Neutrophil (primary cell): Measurements from ENCODE around the gene CLPSL2.

Source experiments
- H3K27ac ChIP-seq: fragments of 200-600 bp; sonication (generic); 2 replicates; pipeline ENCODE4 v1.5.1; 2016; ENCODE audit warnings: mild to moderate bottlenecking, moderate library complexity
- H3K27me3 ChIP-seq: fragments of 200-600 bp; sonication (generic); 2 replicates; pipeline ENCODE4 v1.6.0; 2016; ENCODE audit warnings: mild to moderate bottlenecking
- H3K36me3 ChIP-seq: fragments of 200-600 bp; sonication (generic); 2 replicates; pipeline ENCODE4 v1.5.1; 2017
- H3K4me1 ChIP-seq, 2 experiments: fragments of 200-600 bp in 1 of 2; sonication (generic) in 1 of 2; 1 replicate in 1 of 2; 2 replicates in 1 of 2; pipeline versions ENCODE4 v1.5.1 to v1.6.1; 2013 to 2016; ENCODE audit warnings: low read depth in 1 of 2, low read length in 1 of 2, mild to moderate bottlenecking in 1 of 2, moderate library complexity in 1 of 2; ENCODE audit not compliant: control insufficient read depth in 1 of 2, insufficient read depth in 1 of 2
- H3K4me3 ChIP-seq, 2 experiments: fragments of 200-600 bp in 1 of 2; sonication (generic) in 1 of 2; 1 replicate in 1 of 2; 2 replicates in 1 of 2; pipeline ENCODE4 v1.5.1; 2013 to 2016; ENCODE audit warnings: low read depth in 1 of 2, low read length in 1 of 2, mild to moderate bottlenecking in 1 of 2, moderate library complexity in 1 of 2
- H3K9me3 ChIP-seq: fragments of 200-600 bp; sonication (generic); 2 replicates; pipeline ENCODE4 v1.5.1; 2016
- TF ChIP-seq, protein P1 (sequence below): fragments of 200-600 bp; sonication (generic); IDR thresholded peaks from 2 replicates; pipeline ENCODE4 v1.5.1; 2016; ENCODE audit warnings: antibody characterized with exemption

Gene CLPSL2

DNA sequence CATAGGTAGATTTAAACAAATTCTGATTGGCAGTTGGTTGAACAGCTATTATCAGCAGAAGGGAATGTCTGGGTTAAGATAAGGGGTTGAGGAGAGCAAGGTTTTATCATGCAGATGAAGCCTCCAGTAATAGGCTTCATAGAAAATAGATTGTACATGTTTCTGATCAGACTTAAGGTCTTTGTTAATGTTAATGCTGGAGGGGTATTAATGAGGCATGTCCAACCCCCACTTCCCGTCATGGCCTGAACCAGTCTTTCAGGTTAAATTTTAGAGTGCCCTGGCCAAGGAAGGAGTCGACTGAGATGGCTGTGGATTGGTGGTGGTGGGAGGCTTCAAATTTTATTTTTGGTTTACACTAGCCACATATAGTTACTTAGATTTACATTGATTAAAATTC lies 7.8 kb downstream of the CLPSL2 start:
- TF ChIP-seq, protein P1, sequence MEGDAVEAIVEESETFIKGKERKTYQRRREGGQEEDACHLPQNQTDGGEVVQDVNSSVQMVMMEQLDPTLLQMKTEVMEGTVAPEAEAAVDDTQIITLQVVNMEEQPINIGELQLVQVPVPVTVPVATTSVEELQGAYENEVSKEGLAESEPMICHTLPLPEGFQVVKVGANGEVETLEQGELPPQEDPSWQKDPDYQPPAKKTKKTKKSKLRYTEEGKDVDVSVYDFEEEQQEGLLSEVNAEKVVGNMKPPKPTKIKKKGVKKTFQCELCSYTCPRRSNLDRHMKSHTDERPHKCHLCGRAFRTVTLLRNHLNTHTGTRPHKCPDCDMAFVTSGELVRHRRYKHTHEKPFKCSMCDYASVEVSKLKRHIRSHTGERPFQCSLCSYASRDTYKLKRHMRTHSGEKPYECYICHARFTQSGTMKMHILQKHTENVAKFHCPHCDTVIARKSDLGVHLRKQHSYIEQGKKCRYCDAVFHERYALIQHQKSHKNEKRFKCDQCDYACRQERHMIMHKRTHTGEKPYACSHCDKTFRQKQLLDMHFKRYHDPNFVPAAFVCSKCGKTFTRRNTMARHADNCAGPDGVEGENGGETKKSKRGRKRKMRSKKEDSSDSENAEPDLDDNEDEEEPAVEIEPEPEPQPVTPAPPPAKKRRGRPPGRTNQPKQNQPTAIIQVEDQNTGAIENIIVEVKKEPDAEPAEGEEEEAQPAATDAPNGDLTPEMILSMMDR: no peak
- no peak overlapping the region for H3K4me3 ChIP-seq
- H3K27me3 ChIP-seq: peaks cover 49% of the 10 kb centered on the region
- H3K36me3 ChIP-seq: no peaks in the 10 kb centered on the region
- H3K9me3 ChIP-seq: no peaks in the 10 kb centered on the region
- H3K27ac ChIP-seq: no peak overlapping the region
- H3K4me1 ChIP-seq: no peaks in the 10 kb centered on the region

DNA sequence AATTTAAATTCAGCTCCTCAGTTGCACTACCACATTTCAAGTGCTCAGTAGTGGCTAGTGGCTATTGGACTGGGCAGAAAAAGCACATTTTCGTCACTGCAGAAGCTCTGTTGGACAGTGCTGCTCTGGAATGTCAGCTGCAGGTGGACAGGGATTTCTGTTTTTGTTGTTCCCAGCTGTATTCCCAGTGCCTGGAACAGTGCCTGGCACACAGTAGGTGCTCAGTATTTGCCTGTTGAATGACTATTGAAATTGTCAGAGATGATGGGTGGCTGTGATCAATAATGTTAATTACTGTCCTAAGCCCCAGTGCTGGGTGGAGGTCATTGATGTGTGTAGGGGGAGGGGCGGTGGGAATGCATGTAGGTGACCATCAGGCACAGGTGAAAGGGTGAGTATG lies 9.9 kb downstream of the CLPSL2 start:
- Histone ChIP-seq H3K4me1 (no peaks in the 10 kb centered on the region), H3K36me3 (no peaks in the 10 kb centered on the region), H3K27ac (no peak overlapping the region), H3K27me3 (peaks cover 58% of the 10 kb centered on the region), H3K4me3 (no peak overlapping the region), H3K9me3 (no peaks in the 10 kb centered on the region)
- TF ChIP-seq, protein P1: no peak

DNA sequence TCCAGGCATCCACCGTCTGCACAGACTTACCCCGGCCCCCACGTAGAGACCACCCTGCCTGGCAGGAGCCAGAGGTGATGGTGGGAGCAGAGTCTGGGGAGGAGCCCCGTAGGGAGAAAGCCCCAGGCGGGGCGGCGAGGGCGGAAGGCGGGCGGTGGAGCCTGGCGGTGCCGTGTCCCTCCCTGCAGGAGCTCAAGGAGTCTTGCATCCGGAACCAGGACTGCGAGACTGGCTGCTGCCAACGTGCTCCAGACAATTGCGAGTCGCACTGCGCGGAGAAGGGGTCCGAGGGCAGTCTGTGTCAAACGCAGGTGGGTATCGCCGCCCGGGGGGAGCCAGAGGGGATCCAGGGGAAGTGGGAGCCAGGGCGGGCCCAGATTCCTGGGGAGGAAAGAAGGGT lies 10.4 kb downstream of the CLPSL2 start:
- H3K27me3 ChIP-seq: peaks cover 58% of the 10 kb centered on the region
- no peaks in the 10 kb centered on the region for H3K9me3 ChIP-seq
- no peaks in the 10 kb centered on the region for H3K4me1 ChIP-seq
- no peaks in the 10 kb centered on the region for H3K36me3 ChIP-seq
- no peak overlapping the region for H3K27ac ChIP-seq
- TF ChIP-seq, protein P1: no peak
- no peak overlapping the region for H3K4me3 ChIP-seq

DNA sequence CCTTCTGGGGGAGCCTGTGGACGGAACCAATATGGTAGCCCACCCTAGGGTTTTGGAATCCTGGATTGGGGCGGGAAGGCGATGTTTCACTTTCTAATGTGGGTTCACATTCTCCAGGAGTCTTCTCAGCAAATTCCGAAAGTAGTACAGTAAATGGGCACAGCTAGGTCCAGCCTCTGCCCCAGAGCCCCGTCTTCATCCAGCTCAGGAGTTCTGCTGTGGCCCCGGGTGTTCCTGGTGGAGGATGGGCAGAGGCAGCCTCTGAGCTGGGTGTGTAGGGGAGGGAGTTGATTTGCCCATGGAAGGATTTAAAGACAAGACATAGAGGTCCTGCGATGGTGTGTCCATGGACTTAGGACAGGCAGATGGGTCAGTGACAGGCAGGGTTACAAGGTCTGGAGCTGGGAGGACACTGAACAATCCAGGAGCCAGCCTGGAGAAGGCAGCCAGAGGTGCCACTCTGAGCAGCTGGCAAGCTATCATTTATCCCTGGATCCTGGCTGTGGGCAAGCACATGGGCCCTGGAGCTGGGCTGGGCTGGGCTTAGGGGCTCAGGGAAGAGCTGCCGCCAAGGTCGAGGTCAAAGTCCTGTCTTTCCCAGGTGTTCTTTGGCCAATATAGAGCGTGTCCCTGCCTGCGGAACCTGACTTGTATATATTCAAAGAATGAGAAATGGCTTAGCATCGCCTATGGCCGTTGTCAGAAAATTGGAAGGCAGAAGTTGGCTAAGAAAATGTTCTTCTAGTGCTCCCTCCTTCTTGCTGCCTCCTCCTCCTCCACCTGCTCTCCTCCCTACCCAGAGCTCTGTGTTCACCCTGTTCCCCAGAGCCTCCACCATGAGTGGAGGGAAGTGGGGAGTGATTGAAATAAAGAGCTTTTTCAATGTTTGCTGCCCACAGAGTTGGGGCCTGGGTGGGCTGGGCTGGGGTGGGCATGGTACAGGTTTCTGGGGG lies 11.1 kb downstream of the CLPSL2 start:
- Histone ChIP-seq H3K36me3 (no peaks in the 10 kb centered on the region), H3K4me1 (no peaks in the 10 kb centered on the region), H3K9me3 (no peaks in the 10 kb centered on the region), H3K4me3 (no peak overlapping the region), H3K27me3 (peaks cover 58% of the 10 kb centered on the region), H3K27ac (no peak overlapping the region)
- TF ChIP-seq, protein P1: no peak

DNA sequence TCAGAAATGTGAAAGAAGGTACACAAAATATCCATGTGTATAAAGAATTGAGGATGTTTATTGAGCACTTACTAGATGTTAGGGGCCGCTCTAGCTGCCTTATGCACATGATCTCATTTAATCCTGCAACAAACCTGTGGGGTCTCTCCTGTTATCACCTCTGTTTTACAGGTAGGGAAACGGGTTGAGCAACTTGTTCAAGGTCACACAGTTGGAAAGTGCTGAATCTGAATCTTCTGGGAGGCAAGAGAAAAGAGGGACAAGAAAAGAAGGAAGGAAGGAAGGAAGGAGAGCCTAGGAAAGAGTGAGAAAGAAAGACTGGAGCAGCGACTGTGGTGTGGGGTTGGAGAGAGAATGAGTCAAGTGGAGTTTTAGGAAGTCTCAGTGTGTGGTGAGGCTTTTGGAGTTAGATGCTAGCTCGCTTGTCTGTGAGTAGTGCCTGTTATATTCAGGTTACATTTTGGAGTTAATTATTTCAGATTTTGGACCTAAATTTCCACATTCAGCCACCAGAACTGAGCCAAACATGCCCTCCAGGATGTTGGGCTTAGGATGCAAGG lies 12.1 kb downstream of the CLPSL2 start:
- Histone ChIP-seq H3K9me3 (no peaks in the 10 kb centered on the region), H3K27ac (no peak overlapping the region), H3K27me3 (peaks cover 58% of the 10 kb centered on the region), H3K4me3 (no peak overlapping the region), H3K36me3 (no peaks in the 10 kb centered on the region), H3K4me1 (no peaks in the 10 kb centered on the region)
- TF ChIP-seq, protein P1: no peak
